Lower leg skin (tissue), 3 donors: ENCODE measurements around the gene DBI.
"Not testable (repeated sequence)": the region's sequence is repeated elsewhere in the genome, so short reads cannot be mapped to it uniquely, and the experiment has no call there.

Experiments used
- CTCF ChIP-seq, 3 donors: fragments of 450-650 bp; IDR thresholded peaks; one replicate each; pipeline ENCODE4 v1.5.1; 2016; ENCODE audit warnings: antibody characterized with exemption in 3 of 3, mild to moderate bottlenecking in 3 of 3, moderate library complexity in 2 of 3
- POLR2A ChIP-seq, 2 donors: fragments of 450-650 bp; IDR thresholded peaks; one replicate each; pipeline ENCODE4 v1.6.1; 2016 to 2017; ENCODE audit warnings: antibody characterized with exemption in 2 of 2, mild to moderate bottlenecking in 1 of 2, moderate library complexity in 1 of 2

- not testable (repeated sequence) for TF ChIP-seq CTCF, POLR2A (IDR thresholded peaks at IDR 0.05)
Measured at GRCh38 chr2:119403618-119404017, 36.8 kb downstream of the DBI start.
